GM19240 (cell line): ENCODE data around the gene RAD23A.

Experiments
- DNase-seq: peaks from one replicate; pipeline ENCODE4 v3.0.0; 2011; ENCODE audit warnings: low spot score; ENCODE audit not compliant: insufficient read length

Gene RAD23A

DNA sequence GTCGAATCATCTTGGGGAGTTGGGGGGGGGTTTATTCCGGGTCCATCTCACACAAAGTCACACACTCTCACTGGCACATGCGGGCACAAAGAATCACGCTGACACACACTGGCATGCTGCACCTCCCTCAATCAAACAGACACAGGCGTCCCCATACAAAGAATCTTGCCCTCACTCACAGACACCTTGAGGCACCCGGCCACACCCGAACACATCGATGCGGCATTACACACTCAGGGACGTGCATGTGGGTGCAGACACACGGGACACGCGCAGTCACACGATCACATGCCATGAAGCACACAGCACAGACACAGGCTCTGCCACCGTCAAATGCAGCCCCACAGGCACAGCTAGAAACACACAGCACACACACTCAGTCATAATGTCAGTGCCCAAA, 57.4 kb downstream of the RAD23A start:
- no peak for DNase-seq
